ENCODE results near the gene ABO. TPM values are rescaled to one million over a fixed set of nuclear protein-coding genes. Genes with fewer than 3 reads are reported as not detected.
"Not testable (repeated sequence)": the region's sequence is repeated elsewhere in the genome, so short reads cannot be mapped to it uniquely, and the experiment has no call there.

Gene ABO
- total RNA-seq, 1 experiment from 2014 or later, result 0.96 TPM

GRCh38 chr9:133235549-133236222 lies 39.3 kb downstream of the ABO start:
- ChIA-PET CTCF (no interaction called here), POLR2A (ENCODE audit: unreplicated experiment) (no interaction called here)

DNA sequence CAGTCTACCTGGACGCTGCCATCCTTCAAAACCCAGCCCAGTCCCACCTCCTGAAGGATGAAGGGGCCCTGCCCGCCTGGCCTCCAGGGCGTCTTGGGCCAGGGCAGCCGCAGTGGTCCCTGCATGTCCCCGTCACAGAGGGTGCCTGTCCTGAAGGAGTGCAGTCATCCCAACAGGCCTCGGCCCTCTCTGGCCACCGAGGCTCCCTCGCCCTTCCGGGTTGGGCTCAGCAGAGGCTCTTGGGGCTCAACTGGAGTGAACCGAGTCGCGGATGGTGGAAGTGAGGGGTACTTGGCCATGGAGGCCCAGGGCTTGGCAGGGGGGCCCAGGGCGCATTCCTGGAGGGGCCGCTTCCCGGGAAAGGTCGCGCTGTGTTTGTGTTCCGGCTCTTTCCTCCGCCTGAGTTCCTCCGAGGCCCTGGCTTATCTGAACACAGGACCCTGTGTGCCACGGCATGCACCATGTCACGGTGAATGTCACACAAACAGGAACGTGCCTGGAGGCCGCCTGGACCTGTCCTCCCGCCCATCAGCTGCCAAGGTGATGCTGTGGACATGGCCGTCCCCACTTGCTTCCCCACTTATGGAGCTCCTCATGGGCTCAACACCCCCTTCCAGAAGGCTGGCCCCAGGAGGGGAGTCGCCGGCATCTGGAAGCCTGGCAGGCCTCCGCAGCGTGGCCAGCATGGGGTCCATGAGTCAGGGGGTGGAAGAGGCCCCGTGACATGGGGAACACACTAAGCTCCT lies 40.3 kb downstream of the ABO start:
- no peak for DNase-seq
- Histone ChIP-seq H3K27me3 (ENCODE audit: insufficient read depth, low read depth) (peaks cover 5% of the 10 kb centered on the region; the same call in 1 of the 2 replicates), H4K20me1 (ENCODE audit: insufficient read depth) (no peaks in the 10 kb centered on the region), H3K4me2 (no peak overlapping the region), H3K79me2 (ENCODE audit: low read depth) (no peaks in the 10 kb centered on the region), H3K4me1 (replicated peaks; ENCODE audit: insufficient read depth) (no peaks in the 10 kb centered on the region), H3K36me3 (ENCODE audit: low read depth) (no peaks in the 10 kb centered on the region), H2AFZ (no peak overlapping the region), H3K9me3 (ENCODE audit: insufficient read depth, low read depth) (no peaks in the 10 kb centered on the region), H3F3A (ENCODE audit: insufficient read depth, low read depth) (0 out of 2 replicates have a peak, but pooled peaks cover 3% of the 10 kb centered on the region), H3K9me2 (ENCODE audit: insufficient read depth) (no peaks in the 10 kb centered on the region), H3K4me3 (no peak overlapping the region), H3K27ac (no peak overlapping the region)
- BruUV-seq (replicated peaks), result no TSS peak
- no peak for TF ChIP-seq CTCF (conservative IDR thresholded peaks at IDR 0.05)
- no peak for TF ChIP-seq EZH2 (IDR thresholded peaks at IDR 0.05; ENCODE audit: low read depth)
- POLR2A ChIA-PET (ENCODE audit: unreplicated experiment), result no interaction called here
- intact Hi-C loops (cut with micrococcal nuclease; ENCODE audit: unreplicated experiment), result no loop called here
- CTCF ChIA-PET, result no interaction called here

More at GRCh38 chr9:133235549-133236222, 39.3 kb downstream of the ABO start:
- no peaks in the 10 kb centered on the region for H3K36me3 ChIP-seq (ENCODE audit: low read depth)
- no peaks in the 10 kb centered on the region for H3K79me2 ChIP-seq (ENCODE audit: low read depth)
- no peaks in the 10 kb centered on the region for H3K9me3 ChIP-seq (ENCODE audit: insufficient read depth, low read depth)
- H3K4me2 ChIP-seq, result no peak overlapping the region
- DNase-seq, result no peak
- intact Hi-C loops (cut with micrococcal nuclease; ENCODE audit: unreplicated experiment), result no loop called here
- TF ChIP-seq CTCF (conservative IDR thresholded peaks at IDR 0.05) (no peak), EZH2 (IDR thresholded peaks at IDR 0.05; ENCODE audit: low read depth) (no peak)
- no peak overlapping the region for H2AFZ ChIP-seq
- BruUV-seq (replicated peaks), result no TSS peak
- H3K4me1 ChIP-seq (replicated peaks; ENCODE audit: insufficient read depth), result no peaks in the 10 kb centered on the region
- no peak overlapping the region for H3K27ac ChIP-seq
- H3K4me3 ChIP-seq, result no peak overlapping the region
- H3F3A ChIP-seq (ENCODE audit: insufficient read depth, low read depth), result 0 out of 2 replicates have a peak, but pooled peaks cover 3% of the 10 kb centered on the region
- no peaks in the 10 kb centered on the region for H4K20me1 ChIP-seq (ENCODE audit: insufficient read depth)
- H3K9me2 ChIP-seq (ENCODE audit: insufficient read depth), result no peaks in the 10 kb centered on the region
- no peaks in the 10 kb centered on the region for H3K27me3 ChIP-seq (ENCODE audit: insufficient read depth, low read depth)

GRCh38 chr9:133233681-133234432 lies 41.1 kb downstream of the ABO start:
- no peaks in the 10 kb centered on the region for H4K20me1 ChIP-seq (ENCODE audit: insufficient read depth)
- no peaks in the 10 kb centered on the region for H3K9me3 ChIP-seq (ENCODE audit: insufficient read depth, low read depth)
- intact Hi-C loops (cut with micrococcal nuclease; ENCODE audit: unreplicated experiment), result no loop called here
- no TSS peak for BruUV-seq (replicated peaks)
- no peaks in the 10 kb centered on the region for H3K79me2 ChIP-seq (ENCODE audit: low read depth)
- CTCF ChIA-PET, result no interaction called here
- H3K4me3 ChIP-seq, result no peak overlapping the region
- H3K27me3 ChIP-seq (ENCODE audit: insufficient read depth, low read depth), result peaks cover 5% of the 10 kb centered on the region; the same call in 1 of the 2 replicates
- TF ChIP-seq CTCF (conservative IDR thresholded peaks at IDR 0.05) (no peak), EZH2 (IDR thresholded peaks at IDR 0.05; ENCODE audit: low read depth) (no peak)
- no peaks in the 10 kb centered on the region for H3K36me3 ChIP-seq (ENCODE audit: low read depth)
- no peak overlapping the region for H2AFZ ChIP-seq
- POLR2A ChIA-PET (ENCODE audit: unreplicated experiment), result no interaction called here
- DNase-seq, result no peak
- no peaks in the 10 kb centered on the region for H3K9me2 ChIP-seq (ENCODE audit: insufficient read depth)
- H3K27ac ChIP-seq, result no peak overlapping the region
- no peak overlapping the region for H3K4me2 ChIP-seq
- H3K4me1 ChIP-seq (replicated peaks; ENCODE audit: insufficient read depth), result no peaks in the 10 kb centered on the region
- H3F3A ChIP-seq (ENCODE audit: insufficient read depth, low read depth), result 0 out of 2 replicates have a peak, but pooled peaks cover 3% of the 10 kb centered on the region

DNA sequence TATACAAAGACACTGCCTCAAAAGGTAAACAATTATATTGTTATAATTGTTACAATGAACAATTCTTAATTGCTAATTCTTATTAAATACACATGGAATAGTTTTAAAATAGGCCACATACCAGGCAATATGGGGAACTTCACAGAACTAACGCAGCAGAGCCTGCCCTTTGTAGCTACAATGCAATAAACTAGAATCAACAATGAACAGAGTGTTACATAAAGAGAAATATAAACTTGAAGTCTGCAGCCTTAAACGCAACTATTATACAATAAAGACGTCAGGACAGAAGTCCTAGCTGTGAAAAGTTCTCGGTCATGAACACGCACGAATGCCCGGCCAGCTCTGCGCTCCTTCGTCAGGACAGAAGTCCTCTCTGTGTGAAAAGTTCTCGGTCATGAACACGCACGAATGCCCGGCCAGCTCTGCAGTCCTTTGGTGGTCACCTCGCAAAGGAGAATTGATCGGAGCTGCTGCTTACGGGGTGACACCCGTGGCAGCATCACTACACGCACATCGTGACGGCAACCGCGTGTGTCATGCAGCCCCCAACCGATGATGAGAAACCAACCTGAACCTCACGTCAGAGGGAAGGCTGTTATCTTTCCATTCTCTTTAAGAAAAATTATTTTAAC lies 43.0 kb downstream of the ABO start:
- BruUV-seq (replicated peaks); intact Hi-C loops (cut with micrococcal nuclease; ENCODE audit: unreplicated experiment): not testable (repeated sequence)

More for the DNA sequence above, 43.0 kb downstream of the ABO start:
- H3K9me2 ChIP-seq (ENCODE audit: insufficient read depth); POLR2A ChIA-PET (ENCODE audit: unreplicated experiment); H3K4me2 ChIP-seq; H3K79me2 ChIP-seq (ENCODE audit: low read depth); CTCF ChIA-PET; H3F3A ChIP-seq (ENCODE audit: insufficient read depth, low read depth); H3K9me3 ChIP-seq (ENCODE audit: insufficient read depth, low read depth); H2AFZ ChIP-seq; H4K20me1 ChIP-seq (ENCODE audit: insufficient read depth); H3K4me1 ChIP-seq (replicated peaks; ENCODE audit: insufficient read depth); DNase-seq; H3K4me3 ChIP-seq; H3K27me3 ChIP-seq (ENCODE audit: insufficient read depth, low read depth); H3K36me3 ChIP-seq (ENCODE audit: low read depth); H3K27ac ChIP-seq: not testable (repeated sequence)
